ENCODE measurements around the gene CRYGN.

CRYGN gene

GRCh38 chr7:151435103-151435916, 4.6 kb downstream of the CRYGN start:
- Histone ChIP-seq H4K8ac (ENCODE audit: low read depth, low read length) (no peak overlapping the region), H3K18ac (ENCODE audit: low read length) (peak overlapping the region; percentile 62), H4K91ac (ENCODE audit: low read depth, low read length, poor library complexity) (no peak overlapping the region), H3K4me2 (ENCODE audit: insufficient read depth, low read length, poor library complexity, severe bottlenecking) (no peak overlapping the region), H2BK120ac (ENCODE audit: low read depth, low read length) (peak overlapping the region; percentile 32), H3K27me3 (ENCODE audit: control insufficient read depth in 3 of 3, insufficient read depth in 3 of 3, low read depth in 1 of 3, low read length in 3 of 3) (peaks cover 0 to 64% (median 4%) of the 10 kb centered on the region in 3 experiments), H3K4ac (ENCODE audit: low read length) (no peak overlapping the region), H2BK12ac (ENCODE audit: low read length) (no peak overlapping the region), H3K9me3 (replicated peaks in 1 of 2; ENCODE audit: control insufficient read depth in 2 of 2, insufficient read depth in 1 of 2, low read depth in 1 of 2, low read length in 2 of 2) (peaks cover 2 to 7% of the 10 kb centered on the region in 2 donors), H2AFZ (ENCODE audit: low read length) (no peak overlapping the region), H2BK5ac (ENCODE audit: low read length) (no peak overlapping the region), H2AK5ac (ENCODE audit: low read depth, low read length) (peak overlapping the region; percentile 70), H3K23ac (ENCODE audit: low read depth, low read length, poor library complexity) (peak overlapping the region; percentile 69), H3K27ac (replicated peaks; ENCODE audit: low read length) (no peak overlapping the region), H3K9ac (ENCODE audit: low read depth, low read length, poor library complexity) (no peak overlapping the region), H3K79me1 (ENCODE audit: low read depth, low read length) (no peaks in the 10 kb centered on the region), H3K14ac (ENCODE audit: low read length) (peak overlapping the region; percentile 32), H2BK15ac (ENCODE audit: low read length) (peak overlapping the region; percentile 30), H3K4me3 (ENCODE audit: low read length in 2 of 2) (no peak overlapping the region), H3K4me1 (ENCODE audit: control insufficient read depth in 2 of 2, insufficient read depth in 1 of 2, low read depth in 1 of 2, low read length in 2 of 2) (peaks cover 5 to 6% of the 10 kb centered on the region in 2 donors), H3K36me3 (replicated peaks in 1 of 2; ENCODE audit: control insufficient read depth in 2 of 2, insufficient read depth in 2 of 2, low read length in 2 of 2) (no peaks in the 10 kb centered on the region)
- no CpG with 5 or more reads among the region's 20 CpGs for WGBS, 2 donors (ENCODE audit: extremely low coverage in 2 of 2, insufficient read length in 2 of 2, insufficient replicate concordance in 1 of 2)
- no peak for DNase-seq (ENCODE audit: low spot score)

GRCh38 chr7:151434549-151434948, 5.4 kb downstream of the CRYGN start:
- Histone ChIP-seq H3K4me2 (ENCODE audit: insufficient read depth, low read length, poor library complexity, severe bottlenecking) (no peak overlapping the region), H3K23ac (ENCODE audit: low read depth, low read length, poor library complexity) (no peak overlapping the region), H2BK120ac (ENCODE audit: low read depth, low read length) (no peak overlapping the region), H3K36me3 (replicated peaks in 1 of 2; ENCODE audit: control insufficient read depth in 2 of 2, insufficient read depth in 2 of 2, low read length in 2 of 2) (no peaks in the 10 kb centered on the region), H2AFZ (ENCODE audit: low read length) (no peak overlapping the region), H2BK15ac (ENCODE audit: low read length) (no peak overlapping the region), H2AK5ac (ENCODE audit: low read depth, low read length) (no peak overlapping the region), H3K4me3 (ENCODE audit: low read length in 2 of 2) (no peak overlapping the region), H3K79me1 (ENCODE audit: low read depth, low read length) (no peaks in the 10 kb centered on the region), H2BK12ac (ENCODE audit: low read length) (no peak overlapping the region), H3K9me3 (replicated peaks in 1 of 2; ENCODE audit: control insufficient read depth in 2 of 2, insufficient read depth in 1 of 2, low read depth in 1 of 2, low read length in 2 of 2) (peaks cover 2 to 7% of the 10 kb centered on the region in 2 donors), H3K4me1 (ENCODE audit: control insufficient read depth in 2 of 2, insufficient read depth in 1 of 2, low read depth in 1 of 2, low read length in 2 of 2) (peaks cover 3 to 7% of the 10 kb centered on the region in 2 donors), H4K8ac (ENCODE audit: low read depth, low read length) (no peak overlapping the region), H3K14ac (ENCODE audit: low read length) (no peak overlapping the region), H3K9ac (ENCODE audit: low read depth, low read length, poor library complexity) (no peak overlapping the region), H4K91ac (ENCODE audit: low read depth, low read length, poor library complexity) (no peak overlapping the region), H3K27me3 (ENCODE audit: control insufficient read depth in 3 of 3, insufficient read depth in 3 of 3, low read depth in 1 of 3, low read length in 3 of 3) (peaks cover 0 to 56% (median 0%) of the 10 kb centered on the region in 3 experiments), H2BK5ac (ENCODE audit: low read length) (no peak overlapping the region), H3K18ac (ENCODE audit: low read length) (no peak overlapping the region), H3K4ac (ENCODE audit: low read length) (no peak overlapping the region), H3K27ac (replicated peaks; ENCODE audit: low read length) (no peak overlapping the region)
- WGBS, 2 donors (ENCODE audit: extremely low coverage in 2 of 2, insufficient read length in 2 of 2, insufficient replicate concordance in 1 of 2): no CpG with 5 or more reads among the region's 4 CpGs
- no peak for DNase-seq (ENCODE audit: low spot score)

DNA sequence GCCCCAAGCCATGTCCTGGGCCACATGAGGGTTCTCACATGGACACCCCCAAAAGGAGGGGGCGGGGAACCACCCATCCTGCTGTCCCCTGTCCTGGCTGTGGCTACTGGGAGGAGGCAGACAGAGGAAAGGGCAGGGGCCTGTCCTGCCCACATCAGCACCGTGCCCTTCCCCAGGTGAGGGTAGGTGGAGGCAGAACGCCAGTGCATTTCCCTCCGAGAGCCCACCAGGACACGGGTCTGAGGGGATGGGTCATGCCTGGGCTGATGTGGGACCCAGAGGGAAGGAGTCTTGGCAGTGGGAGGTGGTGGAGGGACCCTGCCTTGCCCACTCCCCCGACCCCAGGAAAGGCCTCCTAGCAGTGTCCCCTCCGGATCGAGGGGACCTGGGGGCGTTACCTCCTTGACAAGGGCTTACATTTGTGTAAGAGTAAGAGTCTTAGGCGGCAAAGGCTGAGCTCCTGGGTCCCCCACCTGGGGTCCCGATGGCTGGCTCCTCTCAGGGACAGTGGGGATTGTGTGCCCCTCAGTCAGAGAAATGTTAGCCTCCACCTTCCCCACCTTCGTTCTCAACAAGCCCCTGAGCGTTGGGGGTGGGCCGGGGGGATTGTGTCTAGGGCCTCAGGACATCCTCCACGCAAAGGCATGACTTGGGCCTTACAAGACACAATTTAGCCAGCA, 6.1 kb downstream of the CRYGN start:
- Histone ChIP-seq H3K4me2 (ENCODE audit: insufficient read depth, low read length, poor library complexity, severe bottlenecking) (no peak overlapping the region), H4K91ac (ENCODE audit: low read depth, low read length, poor library complexity) (no peak overlapping the region), H2BK15ac (ENCODE audit: low read length) (peak overlapping the region; percentile 93), H3K4me1 (ENCODE audit: control insufficient read depth in 2 of 2, insufficient read depth in 1 of 2, low read depth in 1 of 2, low read length in 2 of 2) (peaks cover 8 to 10% of the 10 kb centered on the region in 2 donors), H3K36me3 (replicated peaks in 1 of 2; ENCODE audit: control insufficient read depth in 2 of 2, insufficient read depth in 2 of 2, low read length in 2 of 2) (no peaks in the 10 kb centered on the region), H3K14ac (ENCODE audit: low read length) (peak overlapping the region; percentile 1), H3K9me3 (replicated peaks in 1 of 2; ENCODE audit: control insufficient read depth in 2 of 2, insufficient read depth in 1 of 2, low read depth in 1 of 2, low read length in 2 of 2) (peaks cover 0 to 4% of the 10 kb centered on the region in 2 donors), H2AFZ (ENCODE audit: low read length) (no peak overlapping the region), H3K27me3 (ENCODE audit: control insufficient read depth in 3 of 3, insufficient read depth in 3 of 3, low read depth in 1 of 3, low read length in 3 of 3) (peaks cover 0 to 49% (median 0%) of the 10 kb centered on the region in 3 experiments), H3K18ac (ENCODE audit: low read length) (peak overlapping the region; percentile 0), H3K23ac (ENCODE audit: low read depth, low read length, poor library complexity) (peak overlapping the region; percentile 47), H3K9ac (ENCODE audit: low read depth, low read length, poor library complexity) (no peak overlapping the region), H4K8ac (ENCODE audit: low read depth, low read length) (no peak overlapping the region), H2AK5ac (ENCODE audit: low read depth, low read length) (peak overlapping the region; percentile 92), H2BK12ac (ENCODE audit: low read length) (peak overlapping the region; percentile 82), H3K4me3 (ENCODE audit: low read length in 2 of 2) (no peak overlapping the region), H3K27ac (replicated peaks; ENCODE audit: low read length) (no peak overlapping the region), H2BK5ac (ENCODE audit: low read length) (peak overlapping the region; percentile 55), H3K4ac (ENCODE audit: low read length) (no peak overlapping the region), H2BK120ac (ENCODE audit: low read depth, low read length) (no peak overlapping the region), H3K79me1 (ENCODE audit: low read depth, low read length) (no peaks in the 10 kb centered on the region)
- no CpG with 5 or more reads among the region's 15 CpGs for WGBS, 2 donors (ENCODE audit: extremely low coverage in 2 of 2, insufficient read length in 2 of 2, insufficient replicate concordance in 1 of 2)
- no peak for DNase-seq (ENCODE audit: low spot score)
